GM18526 (cell line): ENCODE measurements around the gene ALS2.

ENCODE experiments used
- POLR2A ChIP-seq: IDR thresholded peaks from 3 replicates; pipeline ENCODE4 v1.6.1; 2011; ENCODE audit not compliant: insufficient read length; ENCODE audit errors: extremely low read depth

Gene ALS2

DNA sequence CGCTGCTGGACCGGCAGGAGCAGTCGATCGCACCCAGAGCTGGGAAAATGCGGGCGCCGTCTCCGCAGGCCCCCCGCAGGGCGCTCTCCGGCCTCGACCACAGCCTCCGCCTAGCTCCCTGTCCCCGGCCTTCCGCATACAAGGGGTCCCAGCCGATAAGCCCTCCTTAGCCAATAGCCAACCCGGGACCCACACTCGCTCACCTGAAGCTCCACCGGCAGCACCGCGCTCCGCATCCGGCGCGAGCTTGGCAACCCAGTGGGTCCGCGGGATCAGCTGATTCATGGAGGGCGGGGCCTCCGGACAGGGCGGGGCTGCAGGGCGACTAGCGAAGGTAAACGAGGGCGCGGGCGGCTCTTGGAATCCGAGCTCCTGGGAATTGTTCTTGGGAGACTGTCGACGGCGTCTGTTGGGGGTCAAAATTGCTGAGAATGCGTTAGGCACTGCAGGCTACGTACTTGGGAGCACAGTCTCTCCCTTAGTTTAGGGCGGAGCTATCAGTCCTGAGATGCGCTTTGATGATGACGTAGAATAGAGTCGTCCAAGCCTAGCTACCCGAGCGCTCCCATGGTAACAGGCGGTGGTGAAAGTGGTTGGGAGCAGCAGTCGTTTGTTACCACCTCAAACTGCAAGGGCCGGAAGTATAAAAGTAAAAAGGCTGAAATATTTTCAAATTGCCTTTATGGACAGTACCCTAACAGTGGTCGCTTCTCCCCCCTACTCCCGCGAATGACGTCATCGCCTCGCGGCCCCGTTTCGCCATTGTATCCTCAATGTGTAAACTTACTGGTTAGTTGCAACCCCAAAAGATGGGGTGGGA, at the start of gene ALS2:
Gene ALS2 (minus strand): TSS at position 260 of the 820 bp plus-strand sequence. CDS start 12,048 bp downstream, outside the sequence.
- TF ChIP-seq POLR2A: peak; percentile 61

DNA sequence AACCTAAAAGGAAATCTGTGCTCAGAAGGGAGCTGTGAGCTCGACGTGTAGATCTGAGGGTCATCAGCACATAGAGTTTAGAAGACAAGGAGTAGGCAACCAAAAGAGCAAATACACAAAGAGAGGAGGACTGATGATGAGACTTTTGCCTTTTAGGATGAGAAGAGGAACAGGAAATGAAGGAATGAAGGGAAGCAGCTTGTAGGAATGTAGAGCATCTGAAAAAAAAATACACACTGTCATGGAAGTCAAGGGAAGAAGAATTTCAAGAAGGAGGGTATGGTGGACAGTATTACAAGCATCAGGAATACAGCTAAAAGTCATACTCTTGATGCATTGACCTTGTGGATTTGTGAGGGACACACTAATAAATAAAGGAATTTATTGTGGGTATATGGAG, 47.5 kb upstream of the ALS2 start:
- TF ChIP-seq POLR2A: no peak

DNA sequence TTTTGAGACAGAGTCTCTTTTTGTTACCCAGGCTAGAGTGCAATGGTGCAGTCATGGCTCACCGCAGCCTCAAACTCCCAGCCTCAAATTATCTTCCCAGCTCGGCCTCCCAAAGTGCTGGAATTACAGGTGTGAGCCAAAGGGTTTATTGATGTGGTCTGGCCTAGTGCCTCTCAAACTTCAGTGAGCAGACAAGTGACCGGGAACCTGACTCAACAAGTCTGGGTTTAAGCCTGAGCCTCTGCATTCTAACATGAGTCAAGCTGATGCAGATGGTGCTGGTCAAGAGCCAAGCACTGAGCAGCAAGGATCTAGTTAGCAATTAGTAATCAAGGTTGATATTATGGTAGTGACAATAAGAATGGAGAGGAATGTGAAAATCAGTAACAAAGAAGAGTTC, 46.9 kb upstream of the ALS2 start:
- TF ChIP-seq POLR2A: no peak

DNA sequence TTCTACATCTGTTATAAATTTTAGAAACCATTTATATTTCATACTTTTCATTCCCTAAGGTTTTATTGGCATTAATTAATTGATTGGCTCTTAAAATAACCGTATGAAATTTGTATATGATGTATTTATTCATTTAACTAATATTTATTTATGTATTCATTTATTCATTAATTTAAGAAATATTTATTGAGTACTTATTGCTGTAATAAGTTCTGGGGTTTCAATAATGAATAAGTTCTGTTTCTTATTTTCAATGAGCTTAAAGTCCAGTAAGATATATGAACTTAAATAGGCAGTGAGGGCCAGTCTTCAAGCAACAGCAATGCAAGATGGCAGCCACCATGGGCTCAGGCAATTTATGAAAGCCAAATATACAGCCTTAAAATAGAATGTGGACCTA, 43.5 kb upstream of the ALS2 start:
- TF ChIP-seq POLR2A: no peak

DNA sequence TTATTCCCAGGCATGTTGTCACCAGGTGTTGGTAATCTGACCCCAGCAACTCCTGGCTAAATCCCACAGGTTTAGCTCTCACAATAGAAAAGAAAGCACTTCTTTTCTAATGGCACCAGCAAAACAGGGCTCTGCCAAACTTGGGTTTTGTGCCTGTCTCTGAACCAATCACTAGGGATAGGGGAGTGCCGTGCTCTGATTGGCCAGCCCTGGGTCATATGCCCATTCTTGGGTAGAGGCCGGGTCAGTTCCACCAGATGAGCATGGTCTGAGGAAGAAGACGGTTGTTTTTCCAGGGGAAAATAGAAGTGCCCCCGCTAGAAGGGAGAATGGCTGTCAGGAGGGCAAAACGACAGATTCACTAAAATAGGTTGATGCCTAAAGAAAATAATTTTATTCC, 40.3 kb upstream of the ALS2 start:
- TF ChIP-seq POLR2A: no peak

DNA sequence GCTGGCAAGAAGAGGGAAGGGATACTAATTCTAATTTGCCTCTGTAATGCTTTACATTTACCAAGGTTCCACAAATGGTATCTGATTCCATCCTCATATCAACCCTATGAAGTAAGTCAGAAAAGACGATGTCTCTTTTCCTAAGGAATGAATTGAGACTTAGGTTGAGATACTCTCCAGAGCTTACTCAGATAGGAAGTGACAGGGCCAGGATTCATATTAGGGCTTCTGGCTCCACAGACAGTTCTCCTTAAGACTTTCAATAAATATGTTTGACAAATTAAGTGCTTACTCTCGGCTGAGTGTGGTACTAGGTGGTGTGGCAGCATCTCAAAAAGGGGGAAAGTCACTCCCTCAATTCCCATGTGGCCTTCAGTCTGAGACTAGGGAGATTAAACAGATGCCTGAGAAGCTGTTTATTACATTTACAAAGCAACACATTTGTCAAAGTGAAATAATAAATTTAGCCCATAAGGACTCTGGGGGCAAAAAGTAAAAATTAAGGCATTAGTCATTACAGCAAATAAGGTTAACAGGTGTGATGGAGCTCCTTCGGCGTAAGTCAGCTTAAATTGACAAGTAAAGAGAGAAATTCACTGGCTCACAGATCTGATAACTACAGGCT, 39.8 kb upstream of the ALS2 start:
- TF ChIP-seq POLR2A: no peak

DNA sequence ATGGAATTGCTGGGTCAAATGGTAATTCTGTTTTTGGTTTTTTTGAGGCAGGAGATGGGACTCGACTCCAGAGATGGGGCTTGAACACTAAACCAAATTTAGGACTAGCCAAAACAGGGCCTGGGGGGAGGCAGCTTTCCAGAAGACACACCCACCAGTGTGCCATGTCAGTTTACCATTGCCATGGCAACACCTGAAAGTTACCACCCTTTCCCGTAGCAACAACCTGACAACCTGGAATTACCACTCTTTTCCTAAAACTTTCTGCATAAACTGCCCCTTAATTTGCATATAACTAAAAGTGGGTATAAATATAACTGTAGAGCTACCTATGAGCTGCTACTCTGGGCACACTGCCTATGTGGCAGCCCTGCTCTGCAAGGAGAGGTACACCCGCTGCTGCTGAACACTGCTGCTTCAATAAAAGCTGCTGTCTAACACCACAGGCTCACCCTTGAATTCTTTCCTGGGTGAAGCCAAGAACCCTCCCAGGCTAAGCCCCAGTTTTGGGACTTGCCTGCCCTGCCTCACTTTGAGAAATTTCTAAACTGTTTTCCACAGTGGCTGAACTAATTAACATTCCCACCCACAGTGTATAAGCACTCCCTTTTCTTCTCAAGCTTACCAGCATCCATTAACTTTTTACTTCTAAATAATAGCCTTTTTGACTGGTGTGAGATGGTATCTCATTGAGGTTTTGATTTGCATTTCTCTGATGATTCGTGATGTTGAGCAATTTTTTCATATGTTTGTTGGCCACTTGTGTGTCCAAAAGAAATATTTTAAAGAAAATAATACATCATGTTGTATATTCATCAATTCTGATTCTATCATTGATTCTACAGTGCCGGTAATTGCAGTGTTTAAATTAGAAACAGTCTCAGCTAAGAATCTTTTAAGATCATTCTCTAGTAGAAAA, 36.2 kb upstream of the ALS2 start:
- TF ChIP-seq POLR2A: no peak

DNA sequence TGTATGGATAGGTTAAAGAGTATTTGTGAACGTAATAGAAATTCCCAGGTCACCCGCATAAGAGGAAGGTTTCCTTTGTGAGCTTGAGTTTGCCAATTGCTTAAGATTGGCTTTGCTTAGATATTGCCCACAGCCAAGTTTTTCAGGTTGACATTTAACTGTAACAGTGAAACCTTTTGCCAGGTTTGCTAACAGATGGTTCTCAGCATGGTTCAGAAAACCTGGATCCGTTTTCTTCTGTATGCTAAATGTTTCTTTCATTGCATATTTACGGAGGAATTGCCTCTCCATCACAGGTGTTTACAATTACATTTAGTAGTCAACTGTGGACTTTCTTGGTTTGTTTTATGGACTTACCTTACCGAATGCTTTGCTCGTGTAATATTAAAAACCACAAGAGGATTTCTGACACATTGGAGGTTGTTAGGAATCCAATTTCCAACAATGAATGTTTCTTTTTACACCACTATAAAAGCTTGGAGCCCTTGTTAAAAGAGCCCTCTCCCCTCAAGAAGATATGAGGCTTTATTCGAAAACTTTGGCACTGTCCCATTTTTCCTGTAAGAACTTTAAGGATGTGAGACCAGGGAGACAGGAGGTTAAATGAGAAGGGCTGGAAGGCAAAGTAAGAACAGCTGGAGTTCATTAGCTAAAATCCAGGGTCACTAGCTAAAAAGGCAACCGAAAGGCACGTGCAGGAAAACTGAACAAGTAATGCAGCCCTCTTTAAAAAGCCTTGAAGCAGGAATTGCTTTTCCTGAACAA, 33.4 kb upstream of the ALS2 start:
- no peak for TF ChIP-seq POLR2A

DNA sequence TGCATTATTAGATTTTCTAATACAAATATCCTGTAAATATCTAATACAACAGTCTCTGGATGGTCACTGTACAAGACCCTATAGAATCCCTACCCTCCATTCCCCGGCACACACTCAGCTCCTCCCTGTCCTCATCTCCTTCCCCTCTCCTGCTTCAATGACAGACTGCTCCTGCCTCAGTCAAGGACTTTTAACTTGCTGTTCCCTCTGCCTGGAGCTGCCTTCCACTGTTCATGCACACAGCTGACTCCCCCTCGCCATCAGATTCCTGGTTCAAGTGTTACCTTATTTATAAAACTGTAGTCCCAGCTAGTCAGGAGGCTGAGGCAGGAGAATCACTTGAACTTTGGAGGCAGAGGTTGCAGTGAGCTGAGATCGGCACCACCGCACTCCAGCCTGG, 28.9 kb upstream of the ALS2 start:
- TF ChIP-seq POLR2A: no peak

DNA sequence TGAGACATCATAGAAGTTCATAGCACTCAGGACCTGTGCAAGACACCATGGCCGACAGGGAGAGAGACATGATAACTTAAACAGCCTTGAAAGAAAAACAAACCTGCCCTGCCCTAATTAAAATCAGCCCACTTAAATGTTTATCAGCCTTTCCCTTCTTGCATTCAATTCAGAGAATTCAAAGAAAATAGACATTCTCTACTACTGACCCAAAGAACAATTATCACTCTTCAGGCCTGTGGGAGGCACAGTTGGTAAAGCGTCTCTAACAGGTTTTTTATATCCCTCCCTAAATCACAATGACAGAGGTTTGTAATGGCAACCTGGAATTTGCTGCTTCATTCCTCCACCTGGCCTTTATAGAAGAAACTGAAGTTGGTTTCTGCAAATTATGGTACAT, 27.3 kb upstream of the ALS2 start:
- no peak for TF ChIP-seq POLR2A

DNA sequence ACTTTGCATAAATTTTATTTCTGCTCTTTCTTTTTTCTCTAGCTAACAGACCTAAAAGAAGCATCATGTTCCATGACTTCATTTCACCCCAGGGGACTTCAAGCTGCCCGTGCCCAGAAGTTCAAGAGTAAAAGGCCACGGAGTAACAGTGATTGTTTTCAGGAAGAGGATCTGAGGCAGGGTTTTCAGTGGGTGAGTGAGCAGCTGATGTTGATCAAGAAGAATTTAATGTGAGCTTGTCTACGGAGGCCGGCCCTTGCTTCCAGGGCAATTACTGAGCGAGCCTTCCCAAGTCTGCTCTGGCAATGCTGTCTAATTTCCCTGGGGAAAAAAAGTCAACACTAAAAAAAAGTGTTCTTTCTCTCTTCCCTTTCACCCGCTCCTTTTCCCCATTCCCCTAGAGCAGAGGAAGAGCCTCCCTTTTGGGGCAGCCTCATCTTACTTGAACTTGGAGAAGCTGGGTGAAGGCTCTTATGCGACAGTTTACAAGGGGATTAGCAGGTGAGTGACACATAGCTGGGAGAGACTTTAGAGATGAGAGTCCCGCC, 26.8 kb upstream of the ALS2 start:
- TF ChIP-seq POLR2A: no peak

DNA sequence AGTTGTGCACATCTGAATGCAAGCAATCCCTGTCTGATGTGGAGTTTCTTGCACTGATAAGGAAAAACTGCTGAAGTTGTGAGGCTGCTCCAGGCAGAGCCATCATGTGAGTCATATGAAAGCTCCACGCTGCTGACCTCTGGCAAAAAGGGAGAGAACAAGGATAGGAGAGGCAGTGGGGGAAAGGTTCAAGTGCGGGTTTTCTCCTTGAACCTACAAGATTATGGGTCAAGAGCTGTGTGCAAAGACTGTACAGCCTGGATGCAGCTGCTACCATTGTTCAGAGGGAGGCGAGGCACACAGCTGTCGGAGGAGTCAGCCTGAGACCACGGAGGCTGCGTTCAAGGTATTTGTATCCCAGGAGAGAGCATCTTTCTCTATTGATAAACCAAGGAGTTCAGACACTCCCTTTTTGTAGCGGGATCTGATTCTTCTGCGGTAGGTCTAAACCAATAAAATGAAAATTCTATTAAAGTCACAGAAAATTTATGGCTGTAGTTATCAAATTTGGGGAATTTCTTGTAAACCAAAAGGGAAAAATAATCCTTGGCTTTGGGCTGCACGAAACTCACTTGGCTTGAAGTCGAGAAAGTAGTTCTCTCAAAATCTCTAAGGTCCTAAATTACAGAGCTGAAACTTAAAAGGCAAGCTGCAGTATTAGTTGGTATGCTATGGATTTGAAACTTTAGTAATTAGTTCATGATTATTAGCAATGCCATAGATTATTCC, 25.9 kb upstream of the ALS2 start, which contains the start of gene CDK15:
Gene CDK15 (plus strand): TSS at position 96 of the 729 bp plus-strand sequence. CDS start 128 bp downstream, at position 224.
- no peak for TF ChIP-seq POLR2A

DNA sequence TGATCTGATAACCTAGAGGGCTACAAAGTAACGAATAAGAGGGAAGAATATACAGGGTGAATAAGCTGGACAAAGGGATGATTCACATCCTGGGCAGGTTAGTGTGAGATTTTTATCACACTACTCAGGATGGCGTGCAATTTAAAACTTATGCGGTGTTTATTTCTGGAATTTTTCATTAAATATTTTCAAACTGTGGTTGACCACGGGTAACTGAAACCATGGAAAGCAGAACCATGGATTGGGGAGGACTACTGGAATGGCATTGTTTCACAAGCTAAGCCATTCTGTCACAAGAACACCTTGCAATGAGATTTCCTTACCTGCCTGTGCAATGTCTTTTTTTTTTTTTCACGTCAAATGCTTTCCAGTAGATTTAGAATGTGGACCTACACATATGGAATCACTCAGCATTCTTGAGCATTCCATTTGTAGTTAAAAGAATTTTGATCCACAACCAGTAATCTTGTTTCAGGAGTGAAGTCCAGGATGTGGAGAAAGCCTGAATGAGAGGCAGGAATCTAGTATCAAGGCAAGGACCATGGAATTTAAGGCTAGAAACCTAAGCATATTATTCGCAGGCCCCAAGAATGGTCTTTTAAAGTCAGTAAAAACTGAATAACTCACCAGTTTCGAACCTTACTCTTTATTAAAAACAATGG, 17.6 kb upstream of the ALS2 start:
- TF ChIP-seq POLR2A: no peak
